IPS-20b (cell line): ENCODE results near the gene RAP1GAP.

Experiments
- H3K27ac ChIP-seq: one replicate; pipeline ENCODE4 v1.5.1; 2013; ENCODE audit warnings: low read length
- H3K27me3 ChIP-seq: 2 replicates; pipeline ENCODE4 v1.6.1; 2013; ENCODE audit warnings: mild to moderate bottlenecking, low read length, inconsistent platforms; ENCODE audit not compliant: insufficient read depth
- H3K36me3 ChIP-seq: 2 replicates; pipeline ENCODE4 v1.6.1; 2013; ENCODE audit warnings: low read depth, mild to moderate bottlenecking, inconsistent platforms, low read length, moderate library complexity; ENCODE audit not compliant: insufficient read depth
- H3K4me1 ChIP-seq: 2 replicates; pipeline ENCODE4 v1.6.1; 2013; ENCODE audit warnings: mild to moderate bottlenecking, control low read depth, inconsistent platforms, low read length, moderate library complexity; ENCODE audit not compliant: insufficient read depth
- H3K4me3 ChIP-seq: 2 replicates; pipeline ENCODE4 v1.5.1; 2013; ENCODE audit warnings: mild to moderate bottlenecking, low read length, inconsistent platforms
- H3K9ac ChIP-seq: 2 replicates; pipeline ENCODE4 v1.6.1; 2013; ENCODE audit warnings: low read depth, mild to moderate bottlenecking, inconsistent platforms, low read length, moderate library complexity
- H3K9me3 ChIP-seq: 2 replicates; pipeline ENCODE4 v1.6.1; 2013; ENCODE audit warnings: mild to moderate bottlenecking, low read depth, low read length, inconsistent platforms; ENCODE audit not compliant: insufficient read depth

Gene RAP1GAP

DNA sequence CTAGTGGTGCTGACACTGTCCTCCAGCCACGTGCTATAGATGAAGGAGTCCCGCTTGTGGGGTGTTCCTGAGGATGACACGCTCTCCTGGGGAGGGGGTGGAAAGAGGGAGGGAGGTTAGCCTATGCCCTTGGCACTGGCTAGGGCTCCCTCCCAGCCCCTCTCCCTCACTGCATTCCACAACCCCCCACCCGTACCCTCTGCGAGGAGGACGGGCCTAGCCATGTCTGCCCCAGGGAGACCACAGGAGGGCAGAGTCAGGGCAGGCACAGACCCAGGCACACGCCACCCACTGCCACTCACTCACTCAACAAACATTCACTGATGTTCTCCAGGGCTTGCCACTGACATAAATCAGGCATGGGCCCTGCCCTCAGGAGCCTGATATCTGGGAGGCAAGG is 70.7 kb downstream of the RAP1GAP start:
- no peak overlapping the region for H3K9ac ChIP-seq

DNA sequence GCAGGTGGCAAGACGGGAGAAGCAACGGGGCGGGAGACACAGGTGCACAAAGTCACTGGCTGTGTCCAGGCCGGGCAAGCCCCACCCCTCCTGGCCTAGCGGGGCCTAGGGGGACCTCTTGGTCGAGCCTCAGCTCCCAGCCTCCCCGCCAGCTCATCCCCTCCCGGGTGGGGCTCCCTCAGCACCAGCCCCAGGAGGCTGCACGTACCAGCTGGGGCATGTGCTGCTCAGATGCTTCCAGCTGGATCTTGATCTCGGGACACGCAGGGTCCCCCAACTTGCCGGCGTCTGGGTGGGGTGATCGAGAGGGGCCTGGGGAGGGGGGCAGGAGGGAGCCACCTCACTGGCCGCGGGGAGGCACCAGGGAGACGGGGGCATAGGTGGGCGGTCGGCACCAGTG is 71.4 kb downstream of the RAP1GAP start:
- Histone ChIP-seq H3K4me3 (no peak overlapping the region), H3K4me1 (no peaks in the 10 kb centered on the region), H3K27me3 (no peaks in the 10 kb centered on the region), H3K27ac (no peak overlapping the region), H3K9me3 (no peaks in the 10 kb centered on the region), H3K9ac (no peak overlapping the region), H3K36me3 (no peaks in the 10 kb centered on the region)

More for the DNA sequence above, 70.7 kb downstream of the RAP1GAP start:
- no peak overlapping the region for H3K4me3 ChIP-seq
- H3K27me3 ChIP-seq = no peaks in the 10 kb centered on the region
- H3K27ac ChIP-seq = no peak overlapping the region
- H3K36me3 ChIP-seq = no peaks in the 10 kb centered on the region
- H3K4me1 ChIP-seq = no peaks in the 10 kb centered on the region
- H3K9me3 ChIP-seq = no peaks in the 10 kb centered on the region

DNA sequence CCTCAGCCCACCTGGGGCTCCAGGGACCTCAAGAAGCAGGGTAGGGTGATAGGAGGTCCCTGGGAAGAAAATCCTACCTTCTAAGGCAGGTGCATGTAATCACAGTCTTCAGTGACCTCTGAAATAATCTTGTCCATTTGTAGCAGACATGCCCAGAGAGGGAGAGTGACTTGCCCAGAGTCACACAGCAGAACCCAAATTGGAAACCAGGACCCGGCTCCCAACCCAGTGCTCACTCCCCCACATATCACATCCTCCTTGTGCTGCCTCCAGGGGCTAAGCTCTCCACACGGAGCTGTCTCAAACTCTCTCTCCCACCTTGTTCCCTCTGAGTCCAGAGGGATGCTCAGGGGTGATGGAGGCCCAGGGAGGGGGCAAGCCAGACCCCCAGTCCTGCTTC is 72.5 kb downstream of the RAP1GAP start:
- Histone ChIP-seq H3K4me1 (peaks cover 4% of the 10 kb centered on the region; the same call in 1 of the 2 replicates), H3K9me3 (no peaks in the 10 kb centered on the region), H3K4me3 (no peak overlapping the region), H3K36me3 (no peaks in the 10 kb centered on the region), H3K27ac (no peak overlapping the region), H3K9ac (no peak overlapping the region), H3K27me3 (no peaks in the 10 kb centered on the region)

DNA sequence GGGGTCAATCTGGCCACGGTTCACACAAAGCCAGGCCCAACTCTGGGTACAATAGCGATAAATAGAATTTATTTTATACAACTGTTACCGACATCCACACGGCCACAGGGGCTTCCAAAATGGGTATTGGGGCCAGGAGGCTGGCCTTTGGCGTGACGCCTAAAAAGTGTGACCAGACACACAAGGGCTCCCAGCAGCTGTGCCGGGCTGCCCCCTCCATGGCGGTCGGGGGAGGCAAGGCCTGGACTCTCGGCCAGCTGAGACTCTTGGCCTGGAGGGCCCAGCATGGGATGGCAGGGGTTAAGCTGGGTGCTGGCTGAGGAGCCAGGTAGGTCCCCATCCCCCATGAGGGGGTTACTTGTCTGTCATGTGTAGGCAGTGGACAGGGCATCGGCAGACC is 73.0 kb downstream of the RAP1GAP start:
- peaks cover 8% of the 10 kb centered on the region; the same call in 1 of the 2 replicates for H3K4me1 ChIP-seq
- H3K27me3 ChIP-seq = no peaks in the 10 kb centered on the region
- no peak overlapping the region for H3K9ac ChIP-seq
- H3K4me3 ChIP-seq = no peak overlapping the region
- H3K27ac ChIP-seq = no peak overlapping the region
- no peaks in the 10 kb centered on the region for H3K36me3 ChIP-seq
- no peaks in the 10 kb centered on the region for H3K9me3 ChIP-seq

DNA sequence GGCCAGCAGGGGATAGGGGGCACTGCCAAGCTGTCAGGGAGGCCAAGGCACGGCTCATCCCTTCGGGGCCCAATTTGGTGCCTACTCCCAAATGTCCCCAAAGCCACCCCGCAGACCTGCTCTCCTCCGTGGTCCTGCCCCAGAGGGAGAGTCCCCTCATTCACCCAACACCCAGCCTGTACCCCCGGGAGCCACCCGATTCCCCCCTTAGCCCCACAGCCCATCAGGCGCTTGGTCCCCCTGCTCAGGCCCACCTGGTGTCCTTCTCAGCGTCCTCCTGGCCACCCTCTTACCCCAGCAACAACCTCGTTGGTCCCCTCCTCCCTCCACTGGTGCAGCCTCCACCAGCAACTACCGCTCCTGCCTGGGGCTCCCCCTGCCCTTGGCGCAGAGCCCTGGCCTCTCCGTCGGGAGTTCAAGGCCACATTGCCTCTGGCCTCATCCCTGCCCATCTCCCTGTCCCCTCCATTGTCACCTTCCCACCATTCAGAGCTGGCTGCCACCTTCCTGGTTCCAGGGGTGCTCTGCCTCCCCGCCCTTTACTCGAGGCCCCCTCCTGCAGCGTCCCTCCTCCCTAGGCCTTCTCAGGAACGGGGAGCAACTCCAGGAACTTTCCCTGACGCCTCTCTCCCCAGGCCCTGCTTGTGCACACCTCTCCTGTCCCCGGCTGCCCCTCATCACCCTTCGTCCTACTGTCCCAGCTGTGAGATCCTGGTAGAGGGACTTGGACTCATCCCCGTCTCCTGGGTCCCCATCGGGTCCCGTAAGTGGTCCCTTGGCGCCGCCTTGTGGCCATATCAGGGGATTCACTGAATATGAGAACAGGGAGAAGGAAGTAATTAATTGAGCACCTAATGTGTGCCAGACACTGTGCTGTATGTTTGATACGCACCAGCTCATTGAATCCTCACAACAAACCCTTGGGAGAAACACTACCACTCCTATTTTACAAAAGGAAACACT is 73.9 kb downstream of the RAP1GAP start:
- peaks cover 12% of the 10 kb centered on the region; the same call in 1 of the 2 replicates for H3K4me1 ChIP-seq
- no peak overlapping the region for H3K4me3 ChIP-seq
- H3K9me3 ChIP-seq = no peaks in the 10 kb centered on the region
- no peaks in the 10 kb centered on the region for H3K36me3 ChIP-seq
- no peaks in the 10 kb centered on the region for H3K27me3 ChIP-seq
- no peak overlapping the region for H3K9ac ChIP-seq
- H3K27ac ChIP-seq = no peak overlapping the region

DNA sequence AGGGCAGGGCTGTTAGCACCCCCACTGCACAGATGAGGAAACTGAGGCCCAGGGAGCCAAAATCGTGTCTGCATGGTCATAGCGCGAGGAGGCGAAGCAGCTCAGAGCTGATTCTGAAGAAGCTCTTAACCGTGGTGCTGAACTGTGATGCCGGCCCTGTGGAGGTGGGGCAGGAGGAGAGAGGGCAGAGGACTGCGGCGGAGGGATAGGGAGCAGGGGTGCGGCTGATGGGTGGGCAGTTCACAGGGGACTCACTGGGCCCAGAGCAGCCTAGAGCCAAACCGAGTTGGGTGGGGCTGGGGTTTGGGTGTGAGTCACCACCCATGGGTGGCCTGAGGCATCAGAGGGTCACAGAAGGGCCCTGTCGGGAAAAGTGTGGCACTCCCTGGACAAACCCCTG is 74.7 kb downstream of the RAP1GAP start:
- H3K4me1 ChIP-seq = peaks cover 12% of the 10 kb centered on the region; the same call in 1 of the 2 replicates
- H3K9me3 ChIP-seq = no peaks in the 10 kb centered on the region
- H3K27me3 ChIP-seq = no peaks in the 10 kb centered on the region
- no peak overlapping the region for H3K4me3 ChIP-seq
- H3K27ac ChIP-seq = no peak overlapping the region
- no peak overlapping the region for H3K9ac ChIP-seq
- no peaks in the 10 kb centered on the region for H3K36me3 ChIP-seq

DNA sequence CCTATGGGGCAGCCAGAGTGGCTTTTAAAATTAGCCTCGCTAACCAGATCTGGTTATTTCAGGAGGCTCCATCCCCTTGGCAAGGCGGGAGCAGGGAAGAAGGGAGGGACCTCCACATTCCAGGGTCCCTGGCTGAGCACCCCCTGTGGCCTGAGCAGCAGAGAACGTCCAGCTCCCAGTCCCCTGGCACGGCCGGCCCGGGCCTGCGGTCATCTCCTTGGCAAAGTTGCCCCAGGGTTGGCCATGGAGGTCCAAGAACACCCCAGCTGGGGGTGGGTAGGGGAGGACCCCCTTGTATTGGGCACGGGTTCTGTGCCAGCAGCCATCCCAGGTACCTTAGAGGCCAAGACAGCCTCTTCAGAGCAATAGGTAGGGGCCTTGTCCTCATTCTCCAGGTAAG is 75.9 kb downstream of the RAP1GAP start:
- Histone ChIP-seq H3K4me1 (peaks cover 12% of the 10 kb centered on the region; the same call in 1 of the 2 replicates), H3K27ac (no peak overlapping the region), H3K9me3 (no peaks in the 10 kb centered on the region), H3K9ac (no peak overlapping the region), H3K4me3 (no peak overlapping the region), H3K27me3 (peaks cover 8% of the 10 kb centered on the region), H3K36me3 (no peaks in the 10 kb centered on the region)

DNA sequence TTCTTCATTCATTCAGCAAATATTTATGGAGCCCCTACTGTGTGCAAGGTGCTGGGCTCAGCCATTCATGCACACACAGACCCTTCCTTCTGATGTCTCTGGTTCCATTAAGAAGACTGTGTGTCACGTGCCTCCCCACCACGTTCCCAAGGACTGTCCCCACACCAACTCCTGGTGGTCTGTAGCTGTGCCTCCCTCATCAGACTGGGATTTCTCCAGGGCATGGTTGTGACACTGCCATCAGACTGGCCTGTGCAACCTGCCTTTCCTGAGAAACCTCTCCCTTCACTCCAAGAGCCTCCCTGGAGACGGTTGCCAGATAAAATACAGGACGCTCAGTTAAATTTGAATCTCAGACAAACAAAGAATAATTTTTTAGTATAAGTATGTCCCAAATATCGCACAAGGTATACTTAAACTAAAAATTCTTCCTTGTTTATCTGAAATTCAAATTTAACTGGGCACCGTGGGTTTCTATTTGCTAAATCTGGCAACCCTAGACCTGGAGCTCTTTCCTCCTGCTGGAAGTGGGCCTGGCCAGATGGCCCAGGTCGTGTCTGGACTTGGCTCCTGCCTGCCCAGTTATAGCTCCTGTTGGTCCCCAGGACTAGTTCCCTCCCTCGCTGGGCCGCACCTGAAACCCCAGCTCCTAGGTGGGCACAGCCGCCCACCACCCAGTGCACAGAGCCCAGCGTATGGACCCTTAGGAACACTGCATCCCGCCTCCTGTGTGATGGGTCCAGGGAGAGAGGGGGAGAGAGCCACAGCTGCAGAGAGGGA is 76.9 kb downstream of the RAP1GAP start:
- no peak overlapping the region for H3K27ac ChIP-seq
- H3K4me1 ChIP-seq = peaks cover 12% of the 10 kb centered on the region; the same call in 1 of the 2 replicates
- H3K9me3 ChIP-seq = no peaks in the 10 kb centered on the region
- no peaks in the 10 kb centered on the region for H3K36me3 ChIP-seq
- peaks cover 10% of the 10 kb centered on the region for H3K27me3 ChIP-seq
- no peak overlapping the region for H3K9ac ChIP-seq
- H3K4me3 ChIP-seq = no peak overlapping the region

DNA sequence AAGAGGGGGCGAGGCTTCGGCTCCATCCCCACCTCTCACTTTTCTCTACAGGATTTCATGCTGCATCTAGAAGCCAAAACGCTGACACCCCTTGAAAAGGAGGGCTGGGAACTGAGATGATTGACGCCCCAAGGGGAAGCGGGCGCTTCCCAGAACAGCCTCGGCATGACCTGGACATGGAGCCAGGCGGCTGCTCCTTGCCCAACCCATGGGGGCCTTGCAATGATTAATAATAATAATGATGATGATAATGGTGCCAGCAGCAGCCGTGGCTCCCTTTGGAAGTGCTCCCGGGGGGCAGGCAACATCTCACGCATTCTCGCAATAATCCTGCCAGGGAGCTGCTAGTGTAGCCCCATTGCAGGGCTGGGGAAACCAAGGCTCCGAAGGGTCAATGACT is 78.2 kb downstream of the RAP1GAP start:
- H3K4me1 ChIP-seq = peaks cover 18% of the 10 kb centered on the region; the same call in 1 of the 2 replicates
- no peak overlapping the region for H3K4me3 ChIP-seq
- H3K36me3 ChIP-seq = no peaks in the 10 kb centered on the region
- no peak overlapping the region for H3K27ac ChIP-seq
- no peaks in the 10 kb centered on the region for H3K9me3 ChIP-seq
- no peak overlapping the region for H3K9ac ChIP-seq
- peaks cover 20% of the 10 kb centered on the region for H3K27me3 ChIP-seq

DNA sequence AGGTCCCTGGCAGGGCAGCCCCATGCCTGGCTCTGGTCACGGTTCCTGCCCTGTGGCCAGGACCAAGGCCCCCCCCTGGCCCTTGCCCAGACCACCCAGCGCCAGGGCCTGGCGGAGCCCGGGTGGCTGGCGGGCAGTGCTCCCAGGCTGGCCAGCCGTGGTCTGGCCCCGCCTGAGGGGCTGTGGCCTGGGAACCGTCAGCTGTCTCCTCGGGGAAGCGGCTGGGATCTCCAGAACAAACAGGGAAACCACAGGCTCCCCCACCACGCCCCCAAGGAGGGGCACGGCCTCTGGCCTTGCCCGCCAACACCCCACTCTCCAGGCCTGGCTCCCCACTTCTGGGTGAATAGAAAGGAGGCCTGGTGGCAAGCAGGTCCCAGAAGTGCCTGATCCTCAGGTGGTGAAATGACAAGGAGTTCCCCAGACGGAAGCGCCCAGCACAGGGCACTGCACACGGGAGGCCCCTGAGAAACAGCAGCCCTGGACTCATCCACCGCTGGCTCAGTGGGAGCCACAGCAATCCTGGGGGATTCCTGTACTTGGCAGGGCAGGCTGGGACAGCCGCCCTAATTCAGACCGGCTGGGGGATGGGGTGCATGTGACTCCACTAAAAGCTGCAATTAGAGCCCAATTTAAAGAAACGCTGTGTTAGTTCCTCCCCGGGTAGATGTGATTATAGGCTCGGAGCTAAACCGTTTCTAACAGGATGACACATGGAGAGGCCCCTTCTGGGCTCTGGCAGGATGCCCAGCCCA is 78.9 kb downstream of the RAP1GAP start:
- H3K4me1 ChIP-seq = peaks cover 18% of the 10 kb centered on the region; the same call in 1 of the 2 replicates

DNA sequence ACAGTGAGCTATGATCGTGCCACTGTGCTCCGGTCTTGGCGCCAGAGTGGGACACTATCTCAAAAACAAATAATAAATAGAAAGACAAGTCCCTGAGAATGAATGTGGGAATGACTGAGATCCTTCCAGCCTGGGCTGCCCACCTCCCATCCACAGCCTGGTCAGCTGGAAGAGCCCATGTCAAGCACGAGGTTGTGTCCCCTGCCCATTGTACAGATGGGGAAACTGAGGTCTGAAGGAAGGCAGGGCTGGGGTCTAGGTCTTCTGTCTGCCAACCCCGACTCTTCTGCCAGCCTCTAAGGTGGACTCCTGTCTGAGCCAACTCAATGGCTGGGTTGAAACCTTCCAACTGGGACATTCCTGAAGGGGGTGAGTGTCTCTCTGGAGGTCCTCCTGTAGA is 79.5 kb downstream of the RAP1GAP start:
- no peak overlapping the region for H3K27ac ChIP-seq
- no peak overlapping the region for H3K9ac ChIP-seq
- H3K4me1 ChIP-seq = peaks cover 18% of the 10 kb centered on the region; the same call in 1 of the 2 replicates
- no peaks in the 10 kb centered on the region for H3K36me3 ChIP-seq
- no peak overlapping the region for H3K4me3 ChIP-seq
- peaks cover 22% of the 10 kb centered on the region for H3K27me3 ChIP-seq
- H3K9me3 ChIP-seq = no peaks in the 10 kb centered on the region

More for the DNA sequence above, 78.9 kb downstream of the RAP1GAP start:
- Histone ChIP-seq H3K27me3 (peaks cover 22% of the 10 kb centered on the region), H3K27ac (no peak overlapping the region), H3K9me3 (no peaks in the 10 kb centered on the region), H3K9ac (no peak overlapping the region), H3K36me3 (no peaks in the 10 kb centered on the region), H3K4me3 (no peak overlapping the region)
